ENCODE results near the gene RRP15. TPM values are rescaled to one million over a fixed set of nuclear protein-coding genes. Genes with fewer than 3 reads are reported as not detected.
A peak's percentile ranks its signal among the peaks of the same experiment; 100 is the strongest.

The RRP15 gene
- total RNA-seq, 1 donor from 2014 or later, result 4.7 TPM

GRCh38 chr1:218357211-218357892 lies 72.3 kb downstream of the RRP15 start:
- DNase-seq (ENCODE audit: low spot score) (no peak), ATAC-seq (no peak)

- no peak for ATAC-seq
- no peak for DNase-seq (ENCODE audit: low spot score)
These were observed 72.8 kb downstream of the RRP15 start for GRCh38 chr1:218357893-218358232.

- ATAC-seq (peak; percentile 34), DNase-seq (ENCODE audit: low spot score) (no peak)
These were observed 76.4 kb downstream of the RRP15 start for GRCh38 chr1:218361298-218362065.

GRCh38 chr1:218362418-218363076 lies 77.5 kb downstream of the RRP15 start:
- DNase-seq (ENCODE audit: low spot score) (no peak), ATAC-seq (no peak)

- no peak for ATAC-seq
- no peak for DNase-seq (ENCODE audit: low spot score)
These were observed 78.0 kb downstream of the RRP15 start for GRCh38 chr1:218363141-218363540.

- no peak for DNase-seq (ENCODE audit: low spot score)
- peak; percentile 39 for ATAC-seq
These were observed 79.1 kb downstream of the RRP15 start for GRCh38 chr1:218364028-218364710.

- ATAC-seq (no peak), DNase-seq (ENCODE audit: low spot score) (no peak)
These were observed 80.3 kb downstream of the RRP15 start for GRCh38 chr1:218365226-218365999.

- DNase-seq (ENCODE audit: low spot score) (no peak), ATAC-seq (no peak)
These were observed 81.4 kb downstream of the RRP15 start for GRCh38 chr1:218366322-218367052.

- ATAC-seq (no peak), DNase-seq (ENCODE audit: low spot score) (no peak)
These were observed 82.0 kb downstream of the RRP15 start for GRCh38 chr1:218367118-218367517.

GRCh38 chr1:218368686-218369085 lies 83.6 kb downstream of the RRP15 start:
- ATAC-seq (no peak), DNase-seq (ENCODE audit: low spot score) (no peak)

GRCh38 chr1:218369688-218370511 lies 84.8 kb downstream of the RRP15 start:
- DNase-seq (ENCODE audit: low spot score) (no peak), ATAC-seq (no peak)

GRCh38 chr1:218371927-218372672 lies 87.0 kb downstream of the RRP15 start:
- ATAC-seq (peak; percentile 86), DNase-seq (ENCODE audit: low spot score) (no peak)

- no peak for DNase-seq (ENCODE audit: low spot score)
- no peak for ATAC-seq
These were observed 89.6 kb downstream of the RRP15 start for GRCh38 chr1:218374401-218375353.

GRCh38 chr1:218376722-218377121 lies 91.6 kb downstream of the RRP15 start:
- ATAC-seq (peak; percentile 52), DNase-seq (ENCODE audit: low spot score) (no peak)

- no peak for DNase-seq (ENCODE audit: low spot score)
- ATAC-seq, result no peak
These were observed 92.1 kb downstream of the RRP15 start for GRCh38 chr1:218377143-218377660.

- DNase-seq (ENCODE audit: low spot score) (no peak), ATAC-seq (peak; percentile 84)
These were observed 95.3 kb downstream of the RRP15 start for GRCh38 chr1:218380125-218380977.

Data from left lobe of liver (tissue), 2 donors.